ENCODE measurements around the gene ZNF792.

Gene ZNF792

DNA sequence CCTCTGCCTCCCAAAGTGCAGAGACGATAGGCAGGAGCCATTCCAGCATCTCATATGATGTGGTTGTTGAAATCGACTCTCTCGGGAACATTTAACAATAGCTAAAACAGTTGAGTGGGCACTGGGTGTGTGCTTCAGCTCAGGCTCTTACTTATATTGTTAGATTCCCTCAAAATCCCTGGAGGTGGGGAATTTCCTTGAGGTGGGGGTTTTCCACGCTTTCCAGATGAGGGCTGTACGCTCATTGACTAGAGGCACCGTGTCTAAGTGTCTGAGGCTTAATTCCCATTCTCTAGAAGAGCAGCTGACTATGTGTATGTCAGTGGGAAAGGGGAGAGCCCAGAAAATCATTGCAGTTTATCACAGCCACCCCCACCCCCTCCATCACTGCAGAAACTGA lies 25.3 kb upstream of the ZNF792 start:
- peaks cover 27% of the 10 kb centered on the region for H3K27me3 ChIP-seq (ENCODE audit: insufficient read depth, low read length)
- H3K4me1 ChIP-seq (ENCODE audit: insufficient read depth, low read length, severe bottlenecking) = no peaks in the 10 kb centered on the region
- no peaks in the 10 kb centered on the region for H4K20me1 ChIP-seq (ENCODE audit: insufficient read depth, low read length)
- H2AFZ ChIP-seq (ENCODE audit: low read length) = no peak overlapping the region
- H3F3A ChIP-seq (ENCODE audit: insufficient read depth, low read length) = no peaks in the 10 kb centered on the region
- no peak overlapping the region for H3K4me3 ChIP-seq (ENCODE audit: low read depth, low read length, poor library complexity, severe bottlenecking)
- H3K27ac ChIP-seq (ENCODE audit: low read depth, low read length, poor library complexity, severe bottlenecking) = no peak overlapping the region
- H3K4me2 ChIP-seq (ENCODE audit: low read length) = no peak overlapping the region
- H3K79me2 ChIP-seq (ENCODE audit: insufficient read depth, low read length) = no peaks in the 10 kb centered on the region
- no peaks in the 10 kb centered on the region for H3K36me3 ChIP-seq (ENCODE audit: insufficient read depth, low read length)
- no peaks in the 10 kb centered on the region for H3K9me2 ChIP-seq (ENCODE audit: low read depth, low read length)
- no peaks in the 10 kb centered on the region for H3K9me3 ChIP-seq (ENCODE audit: low read length)
- TF ChIP-seq EZH2 (IDR thresholded peaks at IDR 0.05; ENCODE audit: borderline replicate concordance, low read length) = no peak
- TF ChIP-seq, protein P1, sequence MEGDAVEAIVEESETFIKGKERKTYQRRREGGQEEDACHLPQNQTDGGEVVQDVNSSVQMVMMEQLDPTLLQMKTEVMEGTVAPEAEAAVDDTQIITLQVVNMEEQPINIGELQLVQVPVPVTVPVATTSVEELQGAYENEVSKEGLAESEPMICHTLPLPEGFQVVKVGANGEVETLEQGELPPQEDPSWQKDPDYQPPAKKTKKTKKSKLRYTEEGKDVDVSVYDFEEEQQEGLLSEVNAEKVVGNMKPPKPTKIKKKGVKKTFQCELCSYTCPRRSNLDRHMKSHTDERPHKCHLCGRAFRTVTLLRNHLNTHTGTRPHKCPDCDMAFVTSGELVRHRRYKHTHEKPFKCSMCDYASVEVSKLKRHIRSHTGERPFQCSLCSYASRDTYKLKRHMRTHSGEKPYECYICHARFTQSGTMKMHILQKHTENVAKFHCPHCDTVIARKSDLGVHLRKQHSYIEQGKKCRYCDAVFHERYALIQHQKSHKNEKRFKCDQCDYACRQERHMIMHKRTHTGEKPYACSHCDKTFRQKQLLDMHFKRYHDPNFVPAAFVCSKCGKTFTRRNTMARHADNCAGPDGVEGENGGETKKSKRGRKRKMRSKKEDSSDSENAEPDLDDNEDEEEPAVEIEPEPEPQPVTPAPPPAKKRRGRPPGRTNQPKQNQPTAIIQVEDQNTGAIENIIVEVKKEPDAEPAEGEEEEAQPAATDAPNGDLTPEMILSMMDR (IDR thresholded peaks at IDR 0.05; ENCODE audit: low read length) = no peak
- H3K9ac ChIP-seq (ENCODE audit: low read length) = no peak overlapping the region

DNA sequence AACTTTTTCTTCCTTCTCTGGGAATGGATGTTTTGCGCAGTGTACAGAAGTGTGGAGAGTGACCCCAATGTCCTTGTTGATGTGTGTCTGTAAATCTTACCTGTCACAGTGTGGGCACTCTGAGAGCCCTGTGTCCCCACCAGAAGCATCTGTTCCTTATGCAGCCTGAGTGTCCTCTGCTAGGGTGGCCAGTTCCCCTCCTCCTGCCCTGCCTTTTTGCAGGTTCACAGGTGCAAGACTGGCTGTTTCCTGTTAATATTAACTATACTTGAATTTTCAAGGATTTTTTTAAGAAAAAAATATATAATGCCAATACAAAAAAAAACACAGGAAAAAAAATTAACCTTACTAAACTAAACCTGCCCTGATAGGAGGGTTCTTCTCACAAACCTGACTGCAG lies 24.1 kb upstream of the ZNF792 start:
- Histone ChIP-seq H3K4me3 (ENCODE audit: low read depth, low read length, poor library complexity, severe bottlenecking) (no peak overlapping the region), H3K36me3 (ENCODE audit: insufficient read depth, low read length) (no peaks in the 10 kb centered on the region), H2AFZ (ENCODE audit: low read length) (no peak overlapping the region), H3K9ac (ENCODE audit: low read length) (no peak overlapping the region), H3K4me2 (ENCODE audit: low read length) (no peak overlapping the region), H4K20me1 (ENCODE audit: insufficient read depth, low read length) (no peaks in the 10 kb centered on the region), H3K9me3 (ENCODE audit: low read length) (no peaks in the 10 kb centered on the region), H3K27me3 (ENCODE audit: insufficient read depth, low read length) (peaks cover 24% of the 10 kb centered on the region), H3K27ac (ENCODE audit: low read depth, low read length, poor library complexity, severe bottlenecking) (no peak overlapping the region), H3K4me1 (ENCODE audit: insufficient read depth, low read length, severe bottlenecking) (no peaks in the 10 kb centered on the region), H3K9me2 (ENCODE audit: low read depth, low read length) (no peaks in the 10 kb centered on the region), H3F3A (ENCODE audit: insufficient read depth, low read length) (no peaks in the 10 kb centered on the region), H3K79me2 (ENCODE audit: insufficient read depth, low read length) (no peaks in the 10 kb centered on the region)
- TF ChIP-seq, protein P1 (IDR thresholded peaks at IDR 0.05; ENCODE audit: low read length) = no peak
- TF ChIP-seq EZH2 (IDR thresholded peaks at IDR 0.05; ENCODE audit: borderline replicate concordance, low read length) = no peak

DNA sequence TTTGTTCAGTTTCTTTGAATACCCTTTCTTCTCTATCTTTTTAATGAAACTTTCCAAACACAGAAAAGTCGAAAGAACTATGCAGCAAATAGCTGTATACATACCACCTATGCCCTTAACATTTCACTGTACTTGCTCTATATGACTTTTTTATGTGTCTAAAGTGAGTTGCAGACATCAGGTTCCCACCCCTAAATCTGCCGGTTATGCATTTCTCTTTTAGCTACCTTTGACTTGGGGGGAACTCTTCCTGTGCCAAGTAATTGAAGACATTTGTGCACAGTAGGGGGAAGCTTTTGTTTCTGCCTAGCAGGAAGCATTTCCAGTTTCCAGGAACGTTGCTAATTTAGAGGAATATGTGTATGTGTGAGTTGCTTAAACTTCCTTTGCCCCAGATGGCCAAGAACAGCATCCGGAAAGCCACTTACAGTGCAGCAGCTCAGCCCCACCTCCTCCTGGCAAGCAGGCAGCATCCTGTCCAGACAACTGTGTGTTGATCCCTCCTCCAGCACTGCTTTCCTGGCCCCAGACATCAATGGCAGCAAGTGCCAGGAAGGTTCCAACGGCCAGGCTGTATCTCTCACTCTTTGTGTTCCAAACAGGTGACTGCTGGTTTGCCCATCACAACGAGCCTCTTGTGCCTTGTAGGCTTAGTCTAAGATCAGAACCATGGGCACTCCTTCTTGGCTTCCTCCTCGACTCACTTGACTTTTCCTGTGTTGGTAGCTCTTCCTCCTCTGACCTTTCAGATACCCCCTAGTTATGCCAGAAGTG lies 21.4 kb upstream of the ZNF792 start:
- H3K4me1 ChIP-seq (ENCODE audit: insufficient read depth, low read length, severe bottlenecking) = no peaks in the 10 kb centered on the region
- no peaks in the 10 kb centered on the region for H3K9me2 ChIP-seq (ENCODE audit: low read depth, low read length)
- no peaks in the 10 kb centered on the region for H3K79me2 ChIP-seq (ENCODE audit: insufficient read depth, low read length)
- peaks cover 9% of the 10 kb centered on the region for H3K27me3 ChIP-seq (ENCODE audit: insufficient read depth, low read length)
- no peak overlapping the region for H3K4me2 ChIP-seq (ENCODE audit: low read length)
- no peak overlapping the region for H3K27ac ChIP-seq (ENCODE audit: low read depth, low read length, poor library complexity, severe bottlenecking)
- H2AFZ ChIP-seq (ENCODE audit: low read length) = no peak overlapping the region
- H3K9ac ChIP-seq (ENCODE audit: low read length) = no peak overlapping the region
- H3K9me3 ChIP-seq (ENCODE audit: low read length) = no peaks in the 10 kb centered on the region
- H4K20me1 ChIP-seq (ENCODE audit: insufficient read depth, low read length) = no peaks in the 10 kb centered on the region
- no peaks in the 10 kb centered on the region for H3K36me3 ChIP-seq (ENCODE audit: insufficient read depth, low read length)
- TF ChIP-seq EZH2 (IDR thresholded peaks at IDR 0.05; ENCODE audit: borderline replicate concordance, low read length) = no peak
- TF ChIP-seq, protein P1 (IDR thresholded peaks at IDR 0.05; ENCODE audit: low read length) = no peak
- no peaks in the 10 kb centered on the region for H3F3A ChIP-seq (ENCODE audit: insufficient read depth, low read length)
- no peak overlapping the region for H3K4me3 ChIP-seq (ENCODE audit: low read depth, low read length, poor library complexity, severe bottlenecking)
